ENCODE measurements around the gene RPE.

GRCh38 chr2:209998596-209998995 is 3.8 kb upstream of the RPE start:
- TF ChIP-seq CTCF (IDR thresholded peaks at IDR 0.05; ENCODE audit: insufficient read depth, low read depth, low read length) (no peak), EZH2 (IDR thresholded peaks at IDR 0.05; ENCODE audit: insufficient read depth, low read length) (no peak)
